Measurements from ENCODE around the gene RAD9A. TPM values are rescaled to one million over a fixed set of nuclear protein-coding genes. Genes with fewer than 3 reads are reported as not detected.

RAD9A gene
- total and polyA plus RNA-seq, 9 of the 15 experiments (the other 6 are each of a cell fraction or from before 2014, with no cell fraction given): 1.4 to 41.2 (median 16.1) TPM

DNA sequence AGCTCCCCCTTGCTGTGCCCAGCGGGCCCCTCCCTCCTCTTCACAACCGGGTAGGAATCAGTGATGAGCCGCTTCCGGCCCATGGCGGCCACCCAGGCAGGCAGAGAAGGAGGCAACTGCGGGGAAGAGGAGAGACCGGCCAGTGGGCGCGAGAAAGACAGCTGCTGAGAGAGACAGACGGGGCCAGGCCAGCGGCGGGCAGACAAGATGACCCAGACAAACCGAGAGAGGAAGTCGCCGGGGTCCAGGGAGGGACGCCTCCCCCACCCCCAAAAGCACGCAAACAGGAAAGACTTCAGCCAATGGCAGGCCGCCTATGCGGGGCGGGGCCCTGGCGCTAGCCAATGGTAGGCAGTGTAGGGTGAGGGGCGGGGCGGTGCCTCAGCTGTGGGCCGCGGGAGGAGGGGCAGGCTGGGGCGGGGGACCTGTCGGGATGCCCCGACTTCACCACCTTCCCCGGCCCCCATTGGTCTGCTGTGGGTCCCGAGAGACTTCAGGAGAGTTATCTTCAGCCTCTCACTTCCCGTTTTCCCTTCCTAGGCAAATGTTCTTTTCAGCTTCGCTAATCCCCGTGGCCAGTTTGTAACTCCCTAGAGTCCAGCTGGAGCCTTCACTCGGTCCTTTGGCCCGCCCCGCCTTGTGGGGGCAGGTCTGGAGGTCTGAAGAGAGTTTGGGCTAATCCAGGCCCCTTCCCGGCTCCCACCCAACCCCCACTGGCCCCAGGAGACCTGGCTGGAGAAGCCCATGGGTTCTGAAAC lies 38.3 kb upstream of the RAD9A start, which contains the start of gene POLD4 (continued):
- TF ChIP-seq CBX1 (IDR thresholded peaks at IDR 0.05; ENCODE audit: low read depth): no peak
- TF ChIP-seq RBFOX2 (IDR thresholded peaks at IDR 0.05; ENCODE audit: low read depth, low read length): peak; percentile 95
- peak; percentile 51; the same call in 1 of the 2 replicates for TF ChIP-seq ATF7 (IDR thresholded peaks at IDR 0.05)
- no peak for TF ChIP-seq ZNF184 (CRISPR knock-in tag; IDR thresholded peaks at IDR 0.05)
- TF ChIP-seq ETV5 (CRISPR knock-in tag; IDR thresholded peaks at IDR 0.05; ENCODE audit: low read depth): peak; percentile 78; the same call in 1 of the 2 replicates
- TF ChIP-seq, protein P1, sequence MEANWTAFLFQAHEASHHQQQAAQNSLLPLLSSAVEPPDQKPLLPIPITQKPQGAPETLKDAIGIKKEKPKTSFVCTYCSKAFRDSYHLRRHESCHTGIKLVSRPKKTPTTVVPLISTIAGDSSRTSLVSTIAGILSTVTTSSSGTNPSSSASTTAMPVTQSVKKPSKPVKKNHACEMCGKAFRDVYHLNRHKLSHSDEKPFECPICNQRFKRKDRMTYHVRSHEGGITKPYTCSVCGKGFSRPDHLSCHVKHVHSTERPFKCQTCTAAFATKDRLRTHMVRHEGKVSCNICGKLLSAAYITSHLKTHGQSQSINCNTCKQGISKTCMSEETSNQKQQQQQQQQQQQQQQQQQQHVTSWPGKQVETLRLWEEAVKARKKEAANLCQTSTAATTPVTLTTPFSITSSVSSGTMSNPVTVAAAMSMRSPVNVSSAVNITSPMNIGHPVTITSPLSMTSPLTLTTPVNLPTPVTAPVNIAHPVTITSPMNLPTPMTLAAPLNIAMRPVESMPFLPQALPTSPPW (CRISPR knock-in tag; IDR thresholded peaks at IDR 0.05): peak; percentile 99
- TF ChIP-seq GABPA (tag; conservative IDR thresholded peaks at IDR 0.05; ENCODE audit: low read depth): peak; percentile 74
- TF ChIP-seq CXXC5 (CRISPR knock-in tag; IDR thresholded peaks at IDR 0.05): peak; percentile 81
- TF ChIP-seq PTTG1 (tag; IDR thresholded peaks at IDR 0.05; ENCODE audit: low read depth): no peak
- no peak for TF ChIP-seq TRIM24 (IDR thresholded peaks at IDR 0.05)
- no peak for TF ChIP-seq CBX5 (IDR thresholded peaks at IDR 0.05; ENCODE audit: borderline replicate concordance, low read depth)
- peak; percentile 69 for TF ChIP-seq CREM (IDR thresholded peaks at IDR 0.05; ENCODE audit: low read depth)
- no peak for TF ChIP-seq TCFL5 (CRISPR knock-in tag; conservative IDR thresholded peaks at IDR 0.05)
- no peak for TF ChIP-seq PRMT5 (CRISPR knock-in tag; IDR thresholded peaks at IDR 0.05)
- no peak for TF ChIP-seq SETDB1 (IDR thresholded peaks at IDR 0.05; ENCODE audit: low read length)
- TF ChIP-seq, protein P2, sequence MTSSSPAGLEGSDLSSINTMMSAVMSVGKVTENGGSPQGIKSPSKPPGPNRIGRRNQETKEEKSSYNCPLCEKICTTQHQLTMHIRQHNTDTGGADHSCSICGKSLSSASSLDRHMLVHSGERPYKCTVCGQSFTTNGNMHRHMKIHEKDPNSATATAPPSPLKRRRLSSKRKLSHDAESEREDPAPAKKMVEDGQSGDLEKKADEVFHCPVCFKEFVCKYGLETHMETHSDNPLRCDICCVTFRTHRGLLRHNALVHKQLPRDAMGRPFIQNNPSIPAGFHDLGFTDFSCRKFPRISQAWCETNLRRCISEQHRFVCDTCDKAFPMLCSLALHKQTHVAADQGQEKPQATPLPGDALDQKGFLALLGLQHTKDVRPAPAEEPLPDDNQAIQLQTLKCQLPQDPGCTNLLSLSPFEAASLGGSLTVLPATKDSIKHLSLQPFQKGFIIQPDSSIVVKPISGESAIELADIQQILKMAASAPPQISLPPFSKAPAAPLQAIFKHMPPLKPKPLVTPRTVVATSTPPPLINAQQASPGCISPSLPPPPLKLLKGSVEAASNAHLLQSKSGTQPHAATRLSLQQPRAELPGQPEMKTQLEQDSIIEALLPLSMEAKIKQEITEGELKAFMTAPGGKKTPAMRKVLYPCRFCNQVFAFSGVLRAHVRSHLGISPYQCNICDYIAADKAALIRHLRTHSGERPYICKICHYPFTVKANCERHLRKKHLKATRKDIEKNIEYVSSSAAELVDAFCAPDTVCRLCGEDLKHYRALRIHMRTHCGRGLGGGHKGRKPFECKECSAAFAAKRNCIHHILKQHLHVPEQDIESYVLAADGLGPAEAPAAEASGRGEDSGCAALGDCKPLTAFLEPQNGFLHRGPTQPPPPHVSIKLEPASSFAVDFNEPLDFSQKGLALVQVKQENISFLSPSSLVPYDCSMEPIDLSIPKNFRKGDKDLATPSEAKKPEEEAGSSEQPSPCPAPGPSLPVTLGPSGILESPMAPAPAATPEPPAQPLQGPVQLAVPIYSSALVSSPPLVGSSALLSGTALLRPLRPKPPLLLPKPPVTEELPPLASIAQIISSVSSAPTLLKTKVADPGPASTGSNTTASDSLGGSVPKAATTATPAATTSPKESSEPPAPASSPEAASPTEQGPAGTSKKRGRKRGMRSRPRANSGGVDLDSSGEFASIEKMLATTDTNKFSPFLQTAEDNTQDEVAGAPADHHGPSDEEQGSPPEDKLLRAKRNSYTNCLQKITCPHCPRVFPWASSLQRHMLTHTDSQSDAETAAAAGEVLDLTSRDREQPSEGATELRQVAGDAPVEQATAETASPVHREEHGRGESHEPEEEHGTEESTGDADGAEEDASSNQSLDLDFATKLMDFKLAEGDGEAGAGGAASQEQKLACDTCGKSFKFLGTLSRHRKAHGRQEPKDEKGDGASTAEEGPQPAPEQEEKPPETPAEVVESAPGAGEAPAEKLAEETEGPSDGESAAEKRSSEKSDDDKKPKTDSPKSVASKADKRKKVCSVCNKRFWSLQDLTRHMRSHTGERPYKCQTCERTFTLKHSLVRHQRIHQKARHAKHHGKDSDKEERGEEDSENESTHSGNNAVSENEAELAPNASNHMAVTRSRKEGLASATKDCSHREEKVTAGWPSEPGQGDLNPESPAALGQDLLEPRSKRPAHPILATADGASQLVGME (CRISPR knock-in tag; IDR thresholded peaks at IDR 0.05): peak; percentile 85
- TF ChIP-seq ZNF3 (CRISPR knock-in tag; IDR thresholded peaks at IDR 0.05): no peak
- TF ChIP-seq ZNF121 (CRISPR knock-in tag; conservative IDR thresholded peaks at IDR 0.05): no peak
- TF ChIP-seq ZNF408 (CRISPR knock-in tag; IDR thresholded peaks at IDR 0.05; ENCODE audit: low read depth): no peak
- TF ChIP-seq CBX3 (IDR thresholded peaks at IDR 0.05; ENCODE audit: borderline replicate concordance in 1 of 2, low read length in 2 of 2): no peak
- TF ChIP-seq ZNF707 (CRISPR knock-in tag; conservative IDR thresholded peaks at IDR 0.05): no peak
